A673 (cell line): ENCODE data around the gene AADACL3. TPM values are rescaled to one million over a fixed set of nuclear protein-coding genes. Genes with fewer than 3 reads are reported as not detected.
A peak's percentile ranks its signal among the peaks of the same experiment; 100 is the strongest.

Experiments
- BruUV-seq: library from RNA; stranded (reverse); fragments of 400-500 nt; replicated peaks from 2 replicates; lab custom pipeline; 2021; lab: Mats Ljungman, UMichigan
- CTCF ChIA-PET: fragments of 300-600 bp; sonication (Branson Sonifier 250); formaldehyde crosslinking; loops from one replicate; lab custom pipeline; 2022; ENCODE audit warnings: antibody characterized with exemption; lab: Charles Lee
- POLR2A ChIA-PET: fragments of 300-600 bp; sonication (Branson Sonifier 250); formaldehyde crosslinking; loops from one replicate; lab custom pipeline; 2022; ENCODE audit warnings: antibody characterized with exemption; ENCODE audit not compliant: low non-redundant PET; lab: Charles Lee
- DNase-seq: peaks from one replicate; pipeline ENCODE4 v3.0.0-alpha.2; 2015; ENCODE audit warnings: low spot score
- H3K27ac ChIP-seq: fragments of 200-600 bp; sonication (generic); 2 replicates; pipeline ENCODE4 v1.5.1; 2016; ENCODE audit warnings: mixed run types, low read depth, mild to moderate bottlenecking, mixed read lengths, antibody characterized with exemption, low read length; ENCODE audit not compliant: poor library complexity, severe bottlenecking
- H3K27me3 ChIP-seq: fragments of 200-600 bp; sonication (generic); replicated peaks from 2 replicates; pipeline ENCODE4 v1.6.1; 2017; ENCODE audit warnings: mixed run types, low read depth, mild to moderate bottlenecking, mixed read lengths, antibody characterized with exemption, low read length; ENCODE audit not compliant: insufficient read depth, poor library complexity
- H3K36me3 ChIP-seq: fragments of 200-600 bp; sonication (generic); 2 replicates; pipeline ENCODE4 v1.6.1; 2016; ENCODE audit warnings: mixed run types, mild to moderate bottlenecking, mixed read lengths, antibody characterized with exemption, low read length; ENCODE audit not compliant: insufficient read depth, poor library complexity, severe bottlenecking
- H3K4me1 ChIP-seq: fragments of 200-600 bp; sonication (generic); 2 replicates; pipeline ENCODE4 v1.6.1; 2017; ENCODE audit warnings: mixed run types, mild to moderate bottlenecking, mixed read lengths, antibody characterized with exemption, low read length; ENCODE audit not compliant: insufficient read depth, poor library complexity, severe bottlenecking
- H3K4me3 ChIP-seq: fragments of 200-600 bp; sonication (generic); 2 replicates; pipeline ENCODE4 v1.5.1; 2016; ENCODE audit warnings: low read depth, mixed run types, mild to moderate bottlenecking, mixed read lengths, low read length; ENCODE audit not compliant: poor library complexity, severe bottlenecking
- H3K9me3 ChIP-seq: fragments of 200-600 bp; sonication (generic); 2 replicates; pipeline ENCODE4 v1.6.1; 2016; ENCODE audit warnings: mixed run types, low read depth, mild to moderate bottlenecking, mixed read lengths, antibody characterized with exemption, low read length; ENCODE audit not compliant: poor library complexity, severe bottlenecking
- EZH2 ChIP-seq: fragments of 200-600 bp; sonication (generic); IDR thresholded peaks from 2 replicates; pipeline ENCODE4 v1.6.1; 2017; ENCODE audit warnings: borderline replicate concordance, low read depth, mild to moderate bottlenecking, mixed read lengths, antibody characterized with exemption, low read length; ENCODE audit not compliant: poor library complexity, severe bottlenecking
- intact Hi-C: fragments of 100-400 bp; cut with micrococcal nuclease; formaldehyde crosslinking; loops from one replicate; pipeline ENCODE4 v1.10.0; 2022; ENCODE audit not compliant: unreplicated experiment
- total RNA-seq: library from RNA; stranded (reverse); gene quantifications from 2 replicates; pipeline ENCODE4 v1.2.3, GENCODE V29; 2021
- TF ChIP-seq, protein P1 (sequence below): fragments of 300-800, 200-600 bp; sonication (generic); conservative IDR thresholded peaks from 2 replicates; pipeline ENCODE4 v1.5.1; 2017; ENCODE audit warnings: low read depth, mild to moderate bottlenecking, antibody characterized with exemption, low read length, moderate library complexity, mixed read lengths

The AADACL3 gene
- total RNA-seq, 1 experiment from 2014 or later, result not detected

GRCh38 chr1:12741946-12742345, 26.0 kb downstream of the AADACL3 start:
- Histone ChIP-seq H3K9me3 (no peaks in the 10 kb centered on the region), H3K27me3 (peaks cover 4% of the 10 kb centered on the region), H3K27ac (no peak overlapping the region), H3K36me3 (no peaks in the 10 kb centered on the region), H3K4me1 (peaks cover 5% of the 10 kb centered on the region), H3K4me3 (no peak overlapping the region)
- TF ChIP-seq, protein P1, sequence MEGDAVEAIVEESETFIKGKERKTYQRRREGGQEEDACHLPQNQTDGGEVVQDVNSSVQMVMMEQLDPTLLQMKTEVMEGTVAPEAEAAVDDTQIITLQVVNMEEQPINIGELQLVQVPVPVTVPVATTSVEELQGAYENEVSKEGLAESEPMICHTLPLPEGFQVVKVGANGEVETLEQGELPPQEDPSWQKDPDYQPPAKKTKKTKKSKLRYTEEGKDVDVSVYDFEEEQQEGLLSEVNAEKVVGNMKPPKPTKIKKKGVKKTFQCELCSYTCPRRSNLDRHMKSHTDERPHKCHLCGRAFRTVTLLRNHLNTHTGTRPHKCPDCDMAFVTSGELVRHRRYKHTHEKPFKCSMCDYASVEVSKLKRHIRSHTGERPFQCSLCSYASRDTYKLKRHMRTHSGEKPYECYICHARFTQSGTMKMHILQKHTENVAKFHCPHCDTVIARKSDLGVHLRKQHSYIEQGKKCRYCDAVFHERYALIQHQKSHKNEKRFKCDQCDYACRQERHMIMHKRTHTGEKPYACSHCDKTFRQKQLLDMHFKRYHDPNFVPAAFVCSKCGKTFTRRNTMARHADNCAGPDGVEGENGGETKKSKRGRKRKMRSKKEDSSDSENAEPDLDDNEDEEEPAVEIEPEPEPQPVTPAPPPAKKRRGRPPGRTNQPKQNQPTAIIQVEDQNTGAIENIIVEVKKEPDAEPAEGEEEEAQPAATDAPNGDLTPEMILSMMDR, result no peak
- TF ChIP-seq EZH2, result no peak
- CTCF ChIA-PET, result interaction anchor here (0.6 to 0.7 kb wide), 2 partner anchors 27 to 1101 kb away, joined by 3 to 4 read pairs; no protein-coding TSS in a partner anchor
- no TSS peak for BruUV-seq
- intact Hi-C loops, result no loop called here
- no peak for DNase-seq
- POLR2A ChIA-PET, result no interaction called here

DNA sequence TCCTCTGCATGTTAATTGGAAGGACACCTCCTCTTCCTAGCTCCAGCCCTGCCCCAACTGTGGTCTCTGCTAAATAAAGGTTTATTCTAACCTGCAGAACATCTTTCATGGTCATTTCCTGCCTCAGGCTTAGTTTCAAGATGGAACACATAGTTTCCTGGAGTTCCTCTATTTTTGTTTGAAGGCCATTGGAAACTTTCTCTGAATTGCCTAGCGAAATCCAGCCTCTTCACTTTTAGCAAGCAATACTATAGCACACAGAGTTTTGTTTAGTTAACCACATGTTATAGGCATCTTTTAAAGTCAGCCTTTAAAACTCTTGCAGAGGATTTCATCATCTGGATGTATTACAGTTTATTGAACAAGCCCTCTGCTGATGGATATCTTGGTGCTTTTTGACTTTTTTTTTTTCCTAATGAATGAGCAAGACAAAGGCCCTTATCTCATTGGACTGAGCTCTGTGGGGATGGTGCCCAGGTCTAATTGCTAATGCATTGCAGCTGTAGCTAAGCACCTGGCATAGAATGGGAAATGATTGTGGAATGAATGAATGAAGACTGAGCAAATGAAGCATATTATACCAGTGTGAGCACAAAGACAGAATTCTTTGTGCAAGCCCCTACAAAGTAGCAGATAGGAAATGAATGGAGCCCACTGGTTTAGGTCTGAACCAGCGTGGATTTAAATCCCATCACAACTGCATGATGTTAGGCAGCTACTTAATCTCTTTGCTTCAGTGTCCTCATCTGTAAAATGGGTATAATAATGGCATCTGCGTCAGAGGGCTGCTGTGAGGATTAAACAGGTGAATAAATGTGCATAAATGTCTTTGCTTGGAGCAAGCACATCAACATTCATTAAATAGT, 29.4 kb downstream of the AADACL3 start:
- peak; percentile 21 for DNase-seq
- Histone ChIP-seq H3K27ac (no peak overlapping the region), H3K9me3 (peaks cover 15% of the 10 kb centered on the region), H3K4me3 (no peak overlapping the region), H3K27me3 (peaks cover 2% of the 10 kb centered on the region), H3K36me3 (no peaks in the 10 kb centered on the region), H3K4me1 (peaks cover 5% of the 10 kb centered on the region)
- intact Hi-C loops, result no loop called here
- ChIA-PET CTCF (no interaction called here), POLR2A (interaction anchor here (0.5 to 0.6 kb wide), 2 partner anchors 19 to 825 kb away, joined by 5 read pairs; no protein-coding TSS in a partner anchor)
- BruUV-seq, result no TSS peak
- TF ChIP-seq EZH2, result no peak
- TF ChIP-seq, protein P1, result no peak

DNA sequence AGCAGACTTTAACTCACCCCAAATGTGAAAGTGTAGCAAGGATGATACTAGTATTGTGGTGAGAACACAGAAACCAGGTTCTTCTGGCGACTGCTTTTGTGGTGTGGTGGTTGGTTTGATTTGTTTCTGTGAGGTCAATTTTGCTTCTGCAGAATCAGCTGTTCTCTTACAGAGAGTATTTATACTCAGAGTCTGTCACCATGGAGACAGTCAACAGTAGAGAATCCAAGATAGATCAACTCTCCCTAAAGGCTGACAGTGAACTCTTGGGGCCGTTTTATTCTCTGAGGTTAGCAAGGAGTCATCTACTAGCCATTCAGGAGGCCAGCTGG, 30.0 kb downstream of the AADACL3 start, which contains the start of gene CFAP107:
CFAP107 (plus strand) TSS at position 209 of the 332 bp plus-strand sequence. CDS start 231 bp downstream, outside the sequence.
- Histone ChIP-seq H3K9me3 (peaks cover 17% of the 10 kb centered on the region), H3K4me1 (peaks cover 5% of the 10 kb centered on the region), H3K4me3 (no peak within 1 kb of the TSS), H3K27me3 (peaks cover 8% of the 10 kb centered on the region), H3K36me3 (no peaks in the 10 kb centered on the region), H3K27ac (no peak within 1 kb of the TSS)
- POLR2A ChIA-PET, result interaction anchor here (0.6 kb wide), 1 partner anchor 16 kb away, joined by 5 read pairs; no protein-coding TSS in a partner anchor
- no TSS peak for BruUV-seq
- CTCF ChIA-PET, result no interaction called here
- intact Hi-C loops, result no loop called here
- DNase-seq, result no peak
- no peak for TF ChIP-seq EZH2
- TF ChIP-seq, protein P1, result no peak
